A673 (cell line): Measurements from ENCODE around the gene POU3F1. TPM values are rescaled to one million over a fixed set of nuclear protein-coding genes. Genes with fewer than 3 reads are reported as not detected.

ENCODE experiments used
- microRNA-seq: library from miRNA; unstranded; fragments of <30 nt; microRNA quantifications from one replicate; pipeline ENCODE4 v1.2.0, GENCODE V29; 2021
- total RNA-seq: library from RNA; stranded (reverse); gene quantifications from 2 replicates; pipeline ENCODE4 v1.2.3, GENCODE V29; 2021

The POU3F1 gene
- total RNA-seq, 1 experiment from 2014 or later: 92.9 TPM

Small RNA genes within 50 kb of the gene (microRNA-seq; reads per million reads assigned to microRNA genes)
- 406 reads per million, percentile 74 among the genes with 10 or more reads in this experiment for gene MIR3659

Other genes with a start within 250 kb of the POU3F1 start
- 31.0 and 33.5 TPM in 2 replicates for gene C1orf122, start 239.0 kb downstream of the POU3F1 start, total RNA-seq
- gene YRDC, start 238.6 kb downstream of the POU3F1 start, total RNA-seq: 30.4 and 38.5 TPM in 2 replicates
- gene MTF1, start 187.2 kb downstream of the POU3F1 start, total RNA-seq: 18.9 and 19.8 TPM in 2 replicates
- gene INPP5B, start 99.7 kb downstream of the POU3F1 start, total RNA-seq: 15.6 and 23.9 TPM in 2 replicates
- gene SF3A3, start 56.8 kb downstream of the POU3F1 start, total RNA-seq: 184 and 194 TPM in 2 replicates
- gene FHL3, start 41.3 kb downstream of the POU3F1 start, total RNA-seq: 89.5 and 106 TPM in 2 replicates
- 109 and 113 TPM in 2 replicates for gene UTP11, start 34.1 kb downstream of the POU3F1 start, total RNA-seq